ENCODE data around the gene STARD3.

STARD3 gene

DNA sequence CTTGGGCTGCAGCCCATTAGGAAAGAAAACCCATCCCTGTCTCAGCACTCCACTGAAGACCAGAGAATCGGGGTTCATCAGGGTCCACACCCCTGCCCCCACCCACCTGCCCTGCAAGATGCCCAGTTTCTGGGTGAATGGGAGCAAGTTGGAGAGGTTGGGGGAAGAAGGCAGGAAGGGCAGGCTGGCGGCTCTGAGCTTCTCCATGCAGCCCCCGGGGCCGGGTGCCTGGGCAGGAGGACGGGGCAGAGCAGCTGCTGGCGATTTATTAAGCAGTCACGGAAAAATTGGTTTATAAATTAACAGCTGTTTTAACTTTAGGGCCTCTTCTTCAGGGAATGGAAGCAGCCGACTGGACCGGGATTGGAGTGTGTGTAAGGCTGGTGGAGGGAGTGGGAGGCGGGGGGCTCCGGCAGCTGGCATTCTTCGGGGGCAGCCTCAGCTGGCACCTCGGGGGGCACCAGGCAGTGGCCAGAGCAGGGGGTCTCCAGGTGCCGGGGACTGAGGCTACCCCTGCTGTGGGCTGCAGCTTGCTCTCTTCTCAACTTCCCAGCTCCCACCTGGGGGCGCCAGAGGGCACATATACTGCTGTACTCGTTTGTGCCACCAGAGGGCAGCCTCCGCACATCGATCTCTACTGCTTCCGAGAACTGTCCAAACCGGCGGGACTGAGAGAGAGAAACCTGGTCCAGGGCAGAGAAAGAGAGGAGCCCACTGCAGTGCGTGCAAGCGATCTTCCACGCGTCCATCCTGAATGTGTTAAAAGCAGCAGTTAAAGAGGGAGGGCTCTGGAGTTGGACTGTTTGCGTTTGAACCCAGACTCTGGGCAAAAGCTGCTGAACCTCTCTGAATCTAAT, 15.2 kb upstream of the STARD3 start:
- peak; percentile 82 to 92 for DNase-seq (ENCODE audit: low read depth in 2 of 2)

DNA sequence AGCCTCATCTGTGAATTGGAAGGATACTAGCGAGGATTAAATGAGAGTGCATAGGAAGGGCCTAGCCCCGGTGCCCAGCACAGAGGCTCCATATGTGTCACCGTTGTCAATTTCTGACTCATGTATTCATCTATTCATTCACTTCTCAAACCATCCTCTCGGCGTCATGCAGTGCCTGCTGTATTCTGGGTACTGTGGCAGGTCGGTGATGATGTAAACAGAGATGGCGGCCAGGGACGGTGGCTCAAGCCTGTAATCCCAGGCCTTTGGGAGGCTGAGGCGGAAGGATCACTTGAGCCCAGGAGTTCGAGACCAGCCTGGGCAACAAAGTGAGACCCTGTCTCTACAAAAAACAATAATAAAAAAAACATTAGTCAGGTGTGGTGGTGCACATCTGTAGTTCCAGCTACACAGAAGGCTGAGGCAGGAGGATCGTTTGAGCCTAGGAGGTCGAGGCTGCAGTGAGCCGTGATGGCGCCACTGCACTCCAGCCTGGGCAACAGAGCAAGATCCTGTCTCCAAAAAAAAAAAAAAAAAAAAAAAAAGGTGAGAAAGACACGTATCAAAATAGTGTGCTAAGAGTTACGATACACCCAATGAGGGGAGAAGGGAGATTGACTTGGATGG, 14.5 kb upstream of the STARD3 start:
- no peak for DNase-seq (ENCODE audit: low read depth in 2 of 2)

DNA sequence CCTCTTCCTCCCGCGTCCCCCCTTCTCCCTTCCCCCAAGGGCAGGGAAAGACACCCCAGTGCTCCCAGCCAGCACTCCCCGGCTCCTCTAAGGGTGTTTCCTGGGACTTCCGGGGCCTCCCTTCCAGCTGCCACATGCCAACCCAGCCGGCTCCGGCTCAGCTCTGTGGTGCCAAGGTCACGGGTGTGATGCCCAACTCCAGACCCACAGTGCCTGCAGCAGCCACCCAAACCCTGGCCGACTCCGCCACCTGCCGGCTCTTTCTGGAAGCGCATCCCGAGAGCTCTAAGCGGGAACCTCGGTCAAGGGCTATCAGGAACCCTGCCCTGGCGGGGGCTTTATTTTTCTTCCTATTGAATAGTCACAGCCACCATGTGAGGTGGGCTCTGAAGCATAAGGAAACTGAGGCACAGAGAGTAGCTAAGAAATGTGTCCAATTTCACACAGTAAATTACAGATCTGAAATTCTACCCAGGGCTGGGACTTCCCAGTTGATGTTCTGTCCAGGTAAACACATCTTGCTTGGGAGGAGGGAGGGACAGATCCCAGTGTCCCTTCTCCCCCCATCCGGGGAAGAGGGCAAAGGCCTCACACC, 13.5 kb upstream of the STARD3 start:
- DNase-seq (ENCODE audit: low read depth in 2 of 2) = peak; percentile 84 to 85

DNA sequence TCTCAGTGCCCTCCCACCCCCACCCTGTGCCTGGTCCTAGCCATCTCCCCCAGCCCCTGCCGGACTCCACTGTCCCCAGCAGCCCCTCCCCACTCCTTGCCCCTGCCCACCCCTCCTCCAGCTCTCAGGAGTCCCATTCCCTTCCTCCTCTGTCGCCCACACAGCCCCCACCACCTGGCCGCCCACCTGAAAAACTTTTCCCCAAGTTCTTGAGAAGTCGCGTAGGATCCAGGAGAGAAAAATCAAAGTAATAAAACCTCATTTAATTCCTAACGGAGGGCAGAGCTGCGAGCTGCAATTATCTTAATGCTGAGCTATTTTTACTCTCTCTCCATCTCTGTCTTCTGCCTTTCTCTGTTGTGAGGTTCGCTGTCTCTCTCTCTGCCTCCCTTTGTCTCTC, 12.6 kb upstream of the STARD3 start:
- no peak for DNase-seq (ENCODE audit: low read depth in 2 of 2)

DNA sequence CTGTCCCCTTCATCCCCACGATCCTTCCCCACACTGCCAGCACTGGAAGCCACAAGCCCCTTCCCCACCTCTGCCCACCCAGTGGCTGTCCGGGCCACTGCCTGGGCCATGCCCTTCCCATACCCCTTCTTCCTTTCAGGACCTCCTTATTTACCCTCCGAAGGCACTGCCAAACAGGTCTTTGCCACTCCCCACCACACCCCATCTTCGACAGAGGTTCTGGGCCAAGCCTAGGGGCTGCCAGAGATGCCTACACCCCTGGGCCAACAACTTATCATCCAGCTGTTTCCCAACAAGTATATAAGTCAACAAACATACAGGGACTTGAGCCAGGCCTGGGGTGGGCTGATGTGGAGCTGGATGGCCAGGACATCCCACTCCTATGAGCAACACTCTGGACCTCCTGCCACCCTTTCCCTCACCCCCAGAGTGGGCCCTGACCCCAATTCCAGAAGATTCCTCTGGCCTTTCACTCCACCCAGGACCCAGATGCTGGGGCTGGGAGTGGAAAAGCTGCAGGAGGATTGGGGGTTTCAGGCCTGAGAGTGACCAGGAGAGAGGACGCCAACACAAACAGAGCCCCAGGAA, 11.7 kb upstream of the STARD3 start:
- DNase-seq (ENCODE audit: low read depth in 2 of 2) = no peak

DNA sequence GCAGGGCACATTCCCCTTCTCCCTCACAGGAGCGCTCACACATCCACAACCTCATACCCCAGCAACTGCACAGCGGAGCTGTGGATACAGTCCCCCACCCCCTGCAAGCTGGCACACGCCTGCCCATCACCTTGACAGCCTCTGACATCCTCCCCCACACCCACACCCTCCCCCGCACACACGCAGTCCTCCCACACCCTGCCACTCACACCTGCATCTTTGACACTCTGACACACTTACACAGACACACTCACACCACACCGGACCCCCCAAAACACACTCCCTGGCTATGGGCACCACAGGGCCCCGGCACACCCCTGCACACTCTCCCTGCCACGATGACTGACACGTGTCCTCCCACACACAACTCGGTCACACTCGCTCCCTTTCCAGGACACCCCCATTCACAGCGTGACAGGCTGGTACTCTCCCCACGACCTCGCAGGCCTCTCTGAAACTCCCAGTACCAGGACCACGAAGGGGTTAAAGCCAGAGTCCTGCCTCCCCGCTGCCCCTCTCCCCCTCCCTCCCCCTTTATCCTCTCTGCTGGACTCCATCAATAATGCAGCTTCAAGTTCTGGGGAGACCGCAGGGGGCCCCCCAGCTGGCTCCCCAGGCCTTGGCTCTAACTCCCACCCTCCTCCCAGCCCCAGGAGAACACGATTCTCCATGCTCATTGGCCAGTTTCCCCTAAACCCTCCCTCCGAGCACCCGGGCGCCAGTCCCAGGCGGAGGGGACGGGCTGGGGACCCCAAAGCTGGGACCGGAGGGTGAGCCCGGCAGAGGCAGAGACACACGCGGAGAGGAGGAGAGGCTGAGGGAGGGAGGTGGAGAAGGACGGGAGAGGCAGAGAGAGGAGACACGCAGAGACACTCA, 10.5 kb upstream of the STARD3 start, which contains the start of gene PPP1R1B:
PPP1R1B (plus strand) TSS at position 782 of the 876 bp plus-strand sequence. CDS start 441 bp downstream, outside the sequence.
- DNase-seq (ENCODE audit: low read depth in 2 of 2) = no peak

DNA sequence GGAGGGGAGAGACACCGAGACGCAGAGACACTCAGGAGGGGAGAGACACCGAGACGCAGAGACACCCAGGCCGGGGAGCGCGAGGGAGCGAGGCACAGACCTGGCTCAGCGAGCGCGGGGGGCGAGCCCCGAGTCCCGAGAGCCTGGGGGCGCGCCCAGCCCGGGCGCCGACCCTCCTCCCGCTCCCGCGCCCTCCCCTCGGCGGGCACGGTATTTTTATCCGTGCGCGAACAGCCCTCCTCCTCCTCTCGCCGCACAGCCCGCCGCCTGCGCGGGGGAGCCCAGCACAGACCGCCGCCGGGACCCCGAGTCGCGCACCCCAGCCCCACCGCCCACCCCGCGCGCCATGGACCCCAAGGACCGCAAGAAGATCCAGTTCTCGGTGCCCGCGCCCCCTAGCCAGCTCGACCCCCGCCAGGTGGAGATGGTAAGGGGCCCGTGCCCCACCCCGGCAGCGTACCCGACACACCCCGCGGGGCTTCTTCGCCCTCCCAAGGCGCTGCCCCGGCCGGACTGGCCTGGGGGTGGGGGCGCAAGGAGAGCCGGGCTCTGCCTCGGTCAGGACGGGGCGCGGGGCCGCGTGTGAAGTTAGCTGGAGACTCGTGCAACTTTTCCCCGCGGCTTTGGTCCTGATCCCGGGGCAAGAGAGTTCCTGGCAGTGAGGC, 9.8 kb upstream of the STARD3 start:
- DNase-seq (ENCODE audit: low read depth in 2 of 2) = no peak

DNA sequence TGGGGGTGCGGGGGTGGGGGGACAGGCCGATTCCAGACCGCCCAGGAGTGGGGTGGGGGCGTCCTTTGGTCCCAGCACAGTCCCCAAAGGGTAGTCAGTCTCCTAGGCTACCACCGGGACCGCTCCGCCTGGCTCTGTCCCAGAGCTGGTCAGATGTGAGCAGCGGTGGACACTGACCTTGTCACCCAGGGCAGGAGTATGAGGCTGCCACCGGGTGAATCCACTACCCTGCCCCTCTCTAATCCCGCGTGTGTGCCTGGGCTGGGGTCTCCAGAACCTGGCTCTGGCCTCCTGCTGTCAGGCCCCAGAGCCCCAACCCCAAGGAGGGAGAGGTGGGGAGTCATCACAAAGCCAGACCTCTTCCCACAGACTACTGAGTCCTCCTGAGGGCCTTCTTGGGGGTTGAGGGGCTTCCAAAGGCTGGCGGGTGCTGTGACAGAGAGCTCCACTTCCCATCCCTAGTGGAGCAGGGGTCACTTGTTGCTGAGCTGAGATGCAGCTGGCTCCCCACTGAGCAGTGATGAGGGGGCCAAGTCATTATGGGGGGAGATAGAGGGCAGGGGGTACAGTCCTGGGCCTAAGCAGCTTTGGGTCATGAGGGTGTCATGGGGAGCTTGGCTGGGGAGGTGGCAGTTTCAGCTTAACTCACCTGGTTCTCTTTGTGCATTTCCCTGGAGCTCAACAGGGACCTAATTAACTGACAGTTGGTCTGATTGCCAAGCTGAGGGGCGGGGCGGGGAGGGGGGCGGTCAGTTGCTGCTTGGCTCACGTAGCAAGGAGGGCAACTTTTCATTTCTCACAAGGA, 9.0 kb upstream of the STARD3 start:
- DNase-seq (ENCODE audit: low read depth in 2 of 2) = no peak

DNA sequence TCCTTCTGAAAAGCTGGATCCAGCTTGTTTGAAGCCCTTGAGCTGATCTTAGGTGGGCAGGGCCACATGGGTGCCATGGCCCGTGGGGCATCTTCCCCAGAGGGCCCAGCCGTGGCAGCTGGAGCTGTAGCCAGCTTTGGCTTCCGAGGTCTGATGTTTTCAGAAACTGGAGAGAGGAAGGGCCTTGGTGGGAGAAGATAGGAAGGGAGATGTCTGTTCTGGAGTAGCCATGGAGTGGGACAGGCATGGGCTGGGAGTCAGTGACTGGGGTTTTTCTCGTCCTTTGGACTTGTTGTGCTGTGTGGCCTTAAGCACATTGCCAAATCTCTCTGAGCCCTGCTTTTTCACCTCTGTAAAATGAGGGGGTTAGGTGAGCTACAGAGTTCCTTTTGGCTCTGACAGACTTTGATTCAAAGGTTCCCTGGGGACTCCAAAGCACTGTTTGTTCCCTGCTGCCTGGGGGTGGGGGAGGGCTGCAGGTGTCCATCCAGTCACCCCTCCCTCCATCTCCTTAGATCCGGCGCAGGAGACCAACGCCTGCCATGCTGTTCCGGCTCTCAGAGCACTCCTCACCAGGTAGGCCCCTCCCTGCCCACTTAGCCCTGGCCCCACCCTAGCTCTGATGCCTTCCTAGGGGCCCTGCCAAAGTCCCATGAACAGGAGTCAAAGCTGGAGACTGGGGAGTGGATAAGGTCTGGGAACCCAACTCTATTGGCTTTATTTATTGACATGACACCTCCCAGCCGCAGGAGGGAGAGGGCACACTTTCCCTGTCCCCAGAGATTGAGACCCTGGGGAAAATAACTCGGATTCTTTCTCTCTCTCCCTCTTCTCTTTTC, 8.1 kb upstream of the STARD3 start:
- DNase-seq (ENCODE audit: low read depth in 2 of 2) = no peak

DNA sequence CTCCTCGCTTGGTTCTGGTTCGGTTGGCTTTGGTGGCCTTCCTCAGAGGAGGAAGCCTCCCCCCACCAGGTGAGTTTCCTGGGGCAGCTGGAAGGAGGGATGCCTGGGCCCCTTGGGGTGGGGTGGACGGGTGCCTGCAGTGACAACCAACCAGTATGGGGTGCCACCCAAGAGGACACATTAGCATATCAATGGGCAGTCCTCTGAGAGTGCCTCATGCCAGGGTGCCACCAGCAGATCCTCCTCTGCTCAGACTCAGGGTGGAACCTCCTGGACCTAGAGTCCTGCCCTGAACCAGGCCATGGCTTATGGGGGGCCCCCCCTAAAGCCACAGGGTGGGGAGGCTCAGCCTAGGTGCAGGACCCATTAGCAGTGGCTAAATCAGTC, 7.5 kb upstream of the STARD3 start:
- DNase-seq (ENCODE audit: low read depth in 2 of 2) = no peak

DNA sequence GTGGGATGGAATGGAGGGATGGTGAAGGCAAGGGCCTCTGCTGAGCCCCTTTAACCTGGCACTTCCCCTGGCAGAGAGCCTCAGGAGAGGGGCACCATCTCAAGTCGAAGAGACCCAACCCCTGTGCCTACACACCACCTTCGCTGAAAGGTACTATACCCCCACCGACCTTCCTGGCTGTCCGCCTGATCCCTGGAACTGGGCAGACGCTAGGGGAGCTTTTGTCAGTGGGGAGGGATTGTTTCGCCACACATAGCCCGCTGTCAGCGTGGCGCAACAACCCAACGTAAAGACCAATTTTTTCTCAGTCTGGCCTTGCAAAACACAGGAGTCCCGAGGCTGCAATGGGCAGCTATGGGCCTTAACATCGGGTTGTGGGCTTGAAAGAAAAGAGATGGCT, 7.0 kb upstream of the STARD3 start:
- no peak for DNase-seq (ENCODE audit: low read depth in 2 of 2)

DNA sequence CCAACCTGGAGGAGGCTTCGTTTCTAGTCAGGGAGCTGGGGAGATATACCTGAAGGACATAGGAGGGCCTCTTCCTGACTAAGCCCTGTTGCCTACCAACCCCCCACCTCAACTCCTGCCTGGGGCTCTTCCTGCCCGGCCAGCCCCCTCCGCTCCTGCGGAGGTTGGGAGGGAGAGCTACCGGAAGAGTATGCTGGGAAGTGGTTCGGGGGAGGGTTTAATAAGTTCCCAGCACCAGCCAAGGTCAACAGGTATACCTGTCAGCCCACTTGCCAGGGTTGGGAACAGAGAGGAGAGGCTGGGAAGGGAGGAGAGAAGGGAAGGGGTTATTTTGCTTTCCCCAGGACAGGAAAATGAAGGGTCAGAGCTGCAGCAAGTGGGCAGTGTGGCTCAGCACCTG, 5.5 kb upstream of the STARD3 start:
- DNase-seq (ENCODE audit: low read depth in 2 of 2) = no peak

DNA sequence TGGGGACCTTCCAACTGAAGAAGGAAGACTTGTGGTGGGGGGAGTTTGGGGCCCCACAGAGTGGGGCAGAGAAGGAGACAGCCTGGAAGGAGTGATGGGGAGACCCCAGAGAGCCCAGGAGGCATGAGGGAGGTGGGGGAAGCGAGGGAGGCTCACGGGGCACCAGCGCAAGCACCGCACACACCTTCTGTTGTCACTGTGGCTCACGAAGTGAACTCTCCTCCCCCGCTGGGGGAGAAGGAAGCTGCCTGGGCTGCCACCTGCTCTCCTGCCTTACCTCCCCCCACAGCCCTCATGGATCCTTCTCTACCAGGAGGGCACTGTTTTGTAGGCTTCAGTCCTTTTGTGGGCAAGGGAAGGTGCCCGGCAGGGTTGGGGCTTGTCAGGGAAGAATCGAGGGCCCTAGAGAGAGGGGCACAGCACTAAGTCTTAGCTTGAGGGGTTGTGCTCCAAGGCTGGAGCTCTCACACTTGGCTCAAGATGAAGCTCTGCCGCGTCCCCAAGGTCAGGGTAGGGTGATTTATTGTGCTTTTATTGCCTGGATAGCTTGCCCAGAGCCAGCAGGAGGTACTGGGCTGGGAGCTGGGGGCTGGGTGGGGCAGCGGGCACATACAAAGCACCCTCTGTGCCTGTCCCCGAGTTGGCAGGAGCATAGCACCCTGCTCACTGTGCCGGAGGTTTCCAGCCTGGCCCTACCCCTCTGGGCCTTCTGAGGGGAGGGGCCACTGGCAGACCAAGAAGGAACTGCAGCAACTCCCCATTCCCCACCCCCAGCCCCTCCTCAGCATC, 4.6 kb upstream of the STARD3 start:
- no peak for DNase-seq (ENCODE audit: low read depth in 2 of 2)

DNA sequence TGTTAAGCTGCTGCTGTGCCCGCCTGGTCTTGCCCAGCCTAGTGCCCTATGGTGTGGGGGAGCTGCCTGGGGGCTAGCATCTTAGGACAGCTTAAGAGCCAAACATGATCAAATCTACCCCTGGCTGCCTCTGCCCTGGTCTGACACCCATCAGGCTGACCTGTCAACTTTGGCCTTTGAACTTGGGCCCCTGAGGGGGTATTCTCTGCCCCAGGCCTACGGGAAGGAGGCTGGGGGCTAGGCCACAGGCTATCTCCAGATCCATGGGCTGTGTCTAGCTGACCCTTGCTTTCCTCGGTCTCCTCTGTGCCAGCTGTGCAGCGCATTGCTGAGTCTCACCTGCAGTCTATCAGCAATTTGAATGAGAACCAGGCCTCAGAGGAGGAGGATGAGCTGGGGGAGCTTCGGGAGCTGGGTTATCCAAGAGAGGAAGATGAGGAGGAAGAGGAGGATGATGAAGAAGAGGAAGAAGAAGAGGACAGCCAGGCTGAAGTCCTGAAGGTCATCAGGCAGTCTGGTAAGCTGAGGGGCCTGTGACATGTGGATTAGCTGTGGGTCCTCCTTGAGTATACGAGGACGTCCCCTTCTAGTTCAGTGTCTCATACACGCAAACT, 3.3 kb upstream of the STARD3 start:
- no peak for DNase-seq (ENCODE audit: low read depth in 2 of 2)

DNA sequence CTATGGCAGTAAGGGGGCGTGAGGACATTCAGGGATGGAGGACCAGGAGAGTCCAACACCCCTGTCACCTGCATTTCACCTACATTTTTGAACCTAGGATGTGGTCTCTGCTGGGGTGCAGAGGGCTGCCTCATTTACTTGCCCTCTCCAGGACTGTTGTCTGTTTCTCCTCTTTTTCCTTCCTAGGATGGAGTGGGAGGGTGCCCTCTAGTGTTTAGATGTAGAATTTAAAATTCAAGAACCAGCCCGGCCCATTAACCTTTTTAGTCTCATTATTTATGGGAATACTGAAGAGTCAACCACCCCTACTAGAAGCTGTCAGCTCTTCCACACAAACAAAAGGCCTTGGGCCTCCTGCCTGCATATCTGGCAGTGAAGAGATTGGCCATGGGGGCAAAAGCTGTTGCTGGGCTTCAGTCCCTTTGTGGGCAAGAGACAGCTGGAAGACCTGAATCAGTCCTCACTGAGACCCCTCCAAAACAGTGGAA, 2.5 kb upstream of the STARD3 start:
- DNase-seq (ENCODE audit: low read depth in 2 of 2) = no peak

DNA sequence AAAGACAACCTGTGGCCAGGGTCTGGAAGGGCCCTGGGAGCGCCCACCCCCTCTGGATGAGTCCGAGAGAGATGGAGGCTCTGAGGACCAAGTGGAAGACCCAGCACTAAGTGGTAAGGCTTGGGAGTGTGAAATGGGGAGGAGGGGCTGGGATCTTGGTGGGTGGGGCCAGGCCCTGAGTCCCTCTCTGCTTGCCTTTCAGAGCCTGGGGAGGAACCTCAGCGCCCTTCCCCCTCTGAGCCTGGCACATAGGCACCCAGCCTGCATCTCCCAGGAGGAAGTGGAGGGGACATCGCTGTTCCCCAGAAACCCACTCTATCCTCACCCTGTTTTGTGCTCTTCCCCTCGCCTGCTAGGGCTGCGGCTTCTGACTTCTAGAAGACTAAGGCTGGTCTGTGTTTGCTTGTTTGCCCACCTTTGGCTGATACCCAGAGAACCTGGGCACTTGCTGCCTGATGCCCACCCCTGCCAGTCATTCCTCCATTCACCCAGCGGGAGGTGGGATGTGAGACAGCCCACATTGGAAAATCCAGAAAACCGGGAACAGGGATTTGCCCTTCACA, 1.2 kb upstream of the STARD3 start:
- DNase-seq (ENCODE audit: low read depth in 2 of 2) = no peak

DNA sequence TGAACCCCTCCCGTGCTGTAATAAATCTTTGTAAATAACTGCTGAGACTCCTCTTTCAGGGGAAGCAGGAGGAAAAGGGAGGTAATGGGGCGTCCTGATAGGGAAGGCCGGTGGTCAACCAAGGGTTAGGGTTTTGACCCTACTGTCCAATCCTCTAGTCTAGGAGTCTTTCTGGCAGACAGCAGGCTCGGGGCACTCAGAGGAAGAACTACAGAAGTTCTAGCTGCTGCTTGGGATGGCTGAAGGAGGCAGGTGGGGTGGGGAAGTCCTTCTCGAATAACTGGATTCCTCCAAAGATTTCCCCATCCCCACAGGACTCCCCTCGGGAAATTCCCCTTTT, 387 bp upstream of the STARD3 start:
- no peak for DNase-seq (ENCODE audit: low read depth in 2 of 2)

DNA sequence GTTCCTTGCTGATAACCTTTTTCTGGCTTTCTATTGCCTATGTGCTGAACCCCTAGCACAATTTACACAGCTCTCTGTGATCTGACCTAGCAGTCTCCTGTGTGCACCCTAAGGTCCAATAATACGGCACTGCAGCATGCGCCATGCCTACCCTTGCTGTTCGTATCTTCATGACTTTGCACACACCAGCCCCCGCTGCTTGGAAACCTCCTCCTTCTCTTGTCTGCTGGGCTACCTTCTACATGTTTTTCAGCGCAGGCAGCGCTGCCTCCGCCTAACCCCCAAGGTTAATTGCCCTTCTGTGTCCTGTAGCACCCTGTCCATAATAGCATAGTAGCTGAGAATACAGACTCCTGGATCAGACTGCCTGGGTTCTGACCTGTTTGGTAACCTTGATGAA, 1.4 kb downstream of the STARD3 start:
- no peak for DNase-seq (ENCODE audit: low read depth in 2 of 2)
